Measurements from ENCODE around the gene ELMO1. TPM values are rescaled to one million over a fixed set of nuclear protein-coding genes. Genes with fewer than 3 reads are reported as not detected.

Gene ELMO1
- total and polyA plus RNA-seq, 2 experiments from 2014 or later: 6.5 to 24.9 TPM

DNA sequence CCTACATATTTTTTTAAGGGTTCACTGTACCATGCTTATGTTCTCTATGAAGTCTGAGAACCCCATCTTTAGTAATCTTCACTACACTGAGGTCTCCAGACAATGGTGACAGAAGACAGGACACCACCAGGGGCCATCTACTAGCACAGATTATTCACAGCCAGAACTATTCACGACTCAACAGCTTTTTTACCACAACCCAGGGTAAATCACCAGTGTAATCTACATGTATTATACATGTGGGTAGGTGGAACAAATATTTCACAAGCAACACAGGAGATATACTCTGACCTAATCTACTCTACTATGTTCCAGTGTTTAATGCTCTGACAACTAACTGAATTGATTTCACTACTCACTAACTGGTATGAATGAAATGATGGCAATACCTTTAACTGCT is 136.1 kb downstream of the ELMO1 start (continued):
- TF ChIP-seq, protein P1, sequence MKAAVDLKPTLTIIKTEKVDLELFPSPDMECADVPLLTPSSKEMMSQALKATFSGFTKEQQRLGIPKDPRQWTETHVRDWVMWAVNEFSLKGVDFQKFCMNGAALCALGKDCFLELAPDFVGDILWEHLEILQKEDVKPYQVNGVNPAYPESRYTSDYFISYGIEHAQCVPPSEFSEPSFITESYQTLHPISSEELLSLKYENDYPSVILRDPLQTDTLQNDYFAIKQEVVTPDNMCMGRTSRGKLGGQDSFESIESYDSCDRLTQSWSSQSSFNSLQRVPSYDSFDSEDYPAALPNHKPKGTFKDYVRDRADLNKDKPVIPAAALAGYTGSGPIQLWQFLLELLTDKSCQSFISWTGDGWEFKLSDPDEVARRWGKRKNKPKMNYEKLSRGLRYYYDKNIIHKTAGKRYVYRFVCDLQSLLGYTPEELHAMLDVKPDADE (IDR thresholded peaks at IDR 0.05): no peak
- no peak for TF ChIP-seq NANOG (IDR thresholded peaks at IDR 0.05; ENCODE audit: borderline replicate concordance)

DNA sequence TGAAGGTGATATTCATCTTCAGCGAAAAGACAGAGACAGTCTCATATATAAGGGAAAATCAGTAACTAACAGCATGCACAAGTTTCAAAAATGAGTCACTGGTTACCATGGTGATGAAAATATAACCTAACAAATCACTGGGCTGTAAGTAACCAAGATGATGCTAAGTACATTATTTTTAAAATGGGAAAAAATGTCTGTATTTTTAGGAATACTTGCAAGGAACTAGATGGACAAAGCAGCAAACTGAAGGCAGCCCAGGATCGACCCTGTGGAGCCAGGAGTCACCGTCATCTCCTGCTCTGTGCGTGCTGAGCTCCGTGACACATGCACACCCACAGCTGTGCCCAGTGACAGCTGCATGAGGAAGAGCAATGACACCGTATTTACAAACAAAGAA is 137.3 kb downstream of the ELMO1 start:
- Histone ChIP-seq H3K4me2 (no peak overlapping the region), H3K4me1 (ENCODE audit: insufficient read depth) (peaks cover 5% of the 10 kb centered on the region), H3F3A (replicated peaks; ENCODE audit: low read depth) (no peaks in the 10 kb centered on the region), H3K9me2 (ENCODE audit: insufficient read depth) (no peaks in the 10 kb centered on the region), H3K36me3 (ENCODE audit: insufficient read depth) (no peaks in the 10 kb centered on the region), H4K20me1 (replicated peaks; ENCODE audit: insufficient read depth) (no peaks in the 10 kb centered on the region), H3K27ac (ENCODE audit: low read depth) (no peak overlapping the region), H2AFZ (no peak overlapping the region), H3K27me3 (ENCODE audit: insufficient read depth) (no peaks in the 10 kb centered on the region), H3K4me3 (no peak overlapping the region), H3K79me2 (replicated peaks; ENCODE audit: insufficient read depth) (no peaks in the 10 kb centered on the region)
- H3K27ac Mint-ChIP-seq: no peak overlapping the region
- peaks cover 4% of the 10 kb centered on the region; the same call in 1 of the 3 replicates for H3K36me3 Mint-ChIP-seq (ENCODE audit: low read depth)
- no peak for ATAC-seq
- peaks cover 14% of the 10 kb centered on the region for H3K4me1 Mint-ChIP-seq
- no peak overlapping the region for H3K4me3 Mint-ChIP-seq
- H3K27me3 Mint-ChIP-seq (ENCODE audit: insufficient read depth, low read depth, poor library complexity): peaks cover 6% of the 10 kb centered on the region
- DNase-seq (ENCODE audit: low spot score): no peak
- H3K9me3 Mint-ChIP-seq: no peaks in the 10 kb centered on the region
- TF ChIP-seq NANOG (IDR thresholded peaks at IDR 0.05; ENCODE audit: borderline replicate concordance) (no peak), CREB1 (CRISPR knock-in tag; IDR thresholded peaks at IDR 0.05; ENCODE audit: low read depth) (no peak), POLR2AphosphoS5 (IDR thresholded peaks at IDR 0.05; ENCODE audit: low read depth) (no peak), ZNF114 (CRISPR knock-in tag; IDR thresholded peaks at IDR 0.05) (no peak), ZNF331 (CRISPR knock-in tag; IDR thresholded peaks at IDR 0.05; ENCODE audit: low read depth) (no peak), EZH2 (IDR thresholded peaks at IDR 0.05; ENCODE audit: low read depth, unreplicated experiment) (no peak)
- TF ChIP-seq, protein P2, sequence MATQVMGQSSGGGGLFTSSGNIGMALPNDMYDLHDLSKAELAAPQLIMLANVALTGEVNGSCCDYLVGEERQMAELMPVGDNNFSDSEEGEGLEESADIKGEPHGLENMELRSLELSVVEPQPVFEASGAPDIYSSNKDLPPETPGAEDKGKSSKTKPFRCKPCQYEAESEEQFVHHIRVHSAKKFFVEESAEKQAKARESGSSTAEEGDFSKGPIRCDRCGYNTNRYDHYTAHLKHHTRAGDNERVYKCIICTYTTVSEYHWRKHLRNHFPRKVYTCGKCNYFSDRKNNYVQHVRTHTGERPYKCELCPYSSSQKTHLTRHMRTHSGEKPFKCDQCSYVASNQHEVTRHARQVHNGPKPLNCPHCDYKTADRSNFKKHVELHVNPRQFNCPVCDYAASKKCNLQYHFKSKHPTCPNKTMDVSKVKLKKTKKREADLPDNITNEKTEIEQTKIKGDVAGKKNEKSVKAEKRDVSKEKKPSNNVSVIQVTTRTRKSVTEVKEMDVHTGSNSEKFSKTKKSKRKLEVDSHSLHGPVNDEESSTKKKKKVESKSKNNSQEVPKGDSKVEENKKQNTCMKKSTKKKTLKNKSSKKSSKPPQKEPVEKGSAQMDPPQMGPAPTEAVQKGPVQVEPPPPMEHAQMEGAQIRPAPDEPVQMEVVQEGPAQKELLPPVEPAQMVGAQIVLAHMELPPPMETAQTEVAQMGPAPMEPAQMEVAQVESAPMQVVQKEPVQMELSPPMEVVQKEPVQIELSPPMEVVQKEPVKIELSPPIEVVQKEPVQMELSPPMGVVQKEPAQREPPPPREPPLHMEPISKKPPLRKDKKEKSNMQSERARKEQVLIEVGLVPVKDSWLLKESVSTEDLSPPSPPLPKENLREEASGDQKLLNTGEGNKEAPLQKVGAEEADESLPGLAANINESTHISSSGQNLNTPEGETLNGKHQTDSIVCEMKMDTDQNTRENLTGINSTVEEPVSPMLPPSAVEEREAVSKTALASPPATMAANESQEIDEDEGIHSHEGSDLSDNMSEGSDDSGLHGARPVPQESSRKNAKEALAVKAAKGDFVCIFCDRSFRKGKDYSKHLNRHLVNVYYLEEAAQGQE (IDR thresholded peaks at IDR 0.05; ENCODE audit: unreplicated experiment): no peak
- TF ChIP-seq, protein P3, sequence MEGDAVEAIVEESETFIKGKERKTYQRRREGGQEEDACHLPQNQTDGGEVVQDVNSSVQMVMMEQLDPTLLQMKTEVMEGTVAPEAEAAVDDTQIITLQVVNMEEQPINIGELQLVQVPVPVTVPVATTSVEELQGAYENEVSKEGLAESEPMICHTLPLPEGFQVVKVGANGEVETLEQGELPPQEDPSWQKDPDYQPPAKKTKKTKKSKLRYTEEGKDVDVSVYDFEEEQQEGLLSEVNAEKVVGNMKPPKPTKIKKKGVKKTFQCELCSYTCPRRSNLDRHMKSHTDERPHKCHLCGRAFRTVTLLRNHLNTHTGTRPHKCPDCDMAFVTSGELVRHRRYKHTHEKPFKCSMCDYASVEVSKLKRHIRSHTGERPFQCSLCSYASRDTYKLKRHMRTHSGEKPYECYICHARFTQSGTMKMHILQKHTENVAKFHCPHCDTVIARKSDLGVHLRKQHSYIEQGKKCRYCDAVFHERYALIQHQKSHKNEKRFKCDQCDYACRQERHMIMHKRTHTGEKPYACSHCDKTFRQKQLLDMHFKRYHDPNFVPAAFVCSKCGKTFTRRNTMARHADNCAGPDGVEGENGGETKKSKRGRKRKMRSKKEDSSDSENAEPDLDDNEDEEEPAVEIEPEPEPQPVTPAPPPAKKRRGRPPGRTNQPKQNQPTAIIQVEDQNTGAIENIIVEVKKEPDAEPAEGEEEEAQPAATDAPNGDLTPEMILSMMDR (conservative IDR thresholded peaks at IDR 0.05; ENCODE audit: low read depth in 2 of 2): no peak
- TF ChIP-seq, protein P1 (IDR thresholded peaks at IDR 0.05): no peak

Measured in GM23338 (cell line).